HG02970 (cell line): ENCODE measurements around the gene RUBCN.
"Not testable (repeated sequence)": the region's sequence is repeated elsewhere in the genome, so short reads cannot be mapped to it uniquely, and the experiment has no call there.

ENCODE experiments used
- ATAC-seq: cut with Tn5 transposase; IDR thresholded peaks from one replicate; pipeline ENCODE4 v1.9.1; 2021; ENCODE audit warnings: mild to moderate bottlenecking, moderate library complexity, moderate number of reproducible peaks; ENCODE audit not compliant: unreplicated experiment, low FRiP score

Gene RUBCN

GRCh38 chr3:197690754-197691153, 46.0 kb downstream of the RUBCN start:
- no peak for ATAC-seq

- no peak for ATAC-seq
Measured at GRCh38 chr3:197687570-197687969, 49.1 kb downstream of the RUBCN start.

- no peak for ATAC-seq
Measured at GRCh38 chr3:197686899-197687298, 49.8 kb downstream of the RUBCN start.

GRCh38 chr3:197685546-197685945, 51.2 kb downstream of the RUBCN start:
- no peak for ATAC-seq

- no peak for ATAC-seq
Measured at GRCh38 chr3:197683191-197683590, 53.5 kb downstream of the RUBCN start.

GRCh38 chr3:197682713-197683112, 54.0 kb downstream of the RUBCN start:
- ATAC-seq: no peak

- no peak for ATAC-seq
Measured at GRCh38 chr3:197680955-197681521, 55.7 kb downstream of the RUBCN start.

GRCh38 chr3:197675951-197676350, 60.8 kb downstream of the RUBCN start:
- no peak for ATAC-seq

GRCh38 chr3:197675563-197675860, 61.2 kb downstream of the RUBCN start:
- no peak for ATAC-seq

GRCh38 chr3:197674741-197675562, 61.8 kb downstream of the RUBCN start:
- ATAC-seq: no peak

GRCh38 chr3:197673170-197673569, 63.5 kb downstream of the RUBCN start:
- no peak for ATAC-seq

GRCh38 chr3:197670361-197670760, 66.3 kb downstream of the RUBCN start:
- ATAC-seq: no peak

- no peak for ATAC-seq
Measured at GRCh38 chr3:197667968-197668367, 68.7 kb downstream of the RUBCN start.

- not testable (repeated sequence) for ATAC-seq
Measured at GRCh38 chr3:197667293-197667692, 69.4 kb downstream of the RUBCN start.

GRCh38 chr3:197666221-197666842, 70.4 kb downstream of the RUBCN start:
- ATAC-seq: not testable (repeated sequence)

GRCh38 chr3:197665549-197665948, 71.2 kb downstream of the RUBCN start:
- not testable (repeated sequence) for ATAC-seq

- peak; percentile 81 for ATAC-seq
Measured at GRCh38 chr3:197665142-197665491, 71.6 kb downstream of the RUBCN start.

GRCh38 chr3:197664414-197665141, 72.1 kb downstream of the RUBCN start:
- ATAC-seq: peak; percentile 20

GRCh38 chr3:197663367-197664140, 73.2 kb downstream of the RUBCN start:
- not testable (repeated sequence) for ATAC-seq

- not testable (repeated sequence) for ATAC-seq
Measured at GRCh38 chr3:197662352-197662751, 74.4 kb downstream of the RUBCN start.
